Measurements from ENCODE around the gene FGF14.

GRCh38 chr13:102316732-102317131 is 85.1 kb downstream of the FGF14 start:
- TF ChIP-seq CTCF (IDR thresholded peaks at IDR 0.05) (no peak), RCOR1 (IDR thresholded peaks at IDR 0.05; ENCODE audit: low read length) (no peak), REST (IDR thresholded peaks at IDR 0.05; ENCODE audit: low read depth, low read length) (no peak), FOXM1 (IDR thresholded peaks at IDR 0.05; ENCODE audit: low read depth) (no peak), MEF2A (IDR thresholded peaks at IDR 0.05; ENCODE audit: borderline replicate concordance, low read depth) (no peak), TAF1 (IDR thresholded peaks at IDR 0.05; ENCODE audit: borderline replicate concordance, low read depth, low read length) (no peak), SMC3 (IDR thresholded peaks at IDR 0.05; ENCODE audit: low read depth, low read length) (no peak), USF2 (IDR thresholded peaks at IDR 0.05; ENCODE audit: borderline replicate concordance, low read depth, low read length) (no peak), EZH2phosphoT487 (IDR thresholded peaks at IDR 0.05; ENCODE audit: borderline replicate concordance, low read depth) (no peak), EP300 (IDR thresholded peaks at IDR 0.05; ENCODE audit: borderline replicate concordance in 1 of 2, low read depth in 1 of 2, low read length in 1 of 2) (no peak), JUND (IDR thresholded peaks at IDR 0.05) (no peak), MXI1 (IDR thresholded peaks at IDR 0.05; ENCODE audit: low read depth, low read length) (no peak)

All from SK-N-SH (cell line).